Body of pancreas (tissue), 4 donors: ENCODE measurements around the gene ARHGAP33. TPM values are rescaled to one million over a fixed set of nuclear protein-coding genes. Genes with fewer than 3 reads are reported as not detected.

Experiments
- ATAC-seq: fragments of 150-250 bp; one replicate; pipeline ENCODE4 v1.9.1; 2016
- DNase-seq, 4 donors: peaks; one replicate each; pipeline ENCODE4 v3.0.0-alpha.2; 2019
- H3K27ac ChIP-seq, 4 donors: fragments of 200-600 bp; sonication (generic); 1 replicate in 3 of 4; 2 replicates in 1 of 4; pipeline versions ENCODE4 v1.5.1 to v1.6.1; 2016 to 2019; ENCODE audit warnings: mild to moderate bottlenecking in 1 of 4, mixed read lengths in 1 of 4, moderate library complexity in 1 of 4
- H3K27me3 ChIP-seq, 2 donors: fragments of 200-600 bp; sonication (generic); one replicate each; pipeline ENCODE4 v1.6.0; 2016; ENCODE audit warnings: mild to moderate bottlenecking in 1 of 2
- H3K36me3 ChIP-seq, 2 donors: fragments of 200-600 bp; sonication (generic); replicated peaks in 1 of 2; 2 replicates each; pipeline ENCODE4 v1.5.1; 2016; ENCODE audit warnings: low read depth in 2 of 2; ENCODE audit not compliant: insufficient read depth in 1 of 2
- H3K4me1 ChIP-seq: fragments of 200-600 bp; sonication (generic); one replicate; pipeline ENCODE4 v1.6.0; 2016
- H3K4me3 ChIP-seq, 2 donors: fragments of 200-600 bp; sonication (generic); 1 replicate in 1 of 2; 2 replicates in 1 of 2; pipeline ENCODE4 v1.5.1; 2016 to 2019
- H3K9me3 ChIP-seq, 3 donors: fragments of 200-600 bp; sonication (generic); 1 replicate in 2 of 3; 2 replicates in 1 of 3; pipeline ENCODE4 v1.5.1; 2016
- CTCF ChIP-seq, 7 experiments: fragments of 450-650 bp in 4 of 7; fragments of 200-600 bp in 3 of 7; sonication (generic) in 3 of 7; IDR thresholded peaks; one replicate each; pipeline ENCODE4 v1.5.1; 2016 to 2019; ENCODE audit warnings: antibody characterized with exemption in 7 of 7
- POLR2A ChIP-seq, 3 donors: fragments of 450-650 bp; IDR thresholded peaks; one replicate each; pipeline ENCODE4 v1.6.1; 2016; ENCODE audit warnings: antibody characterized with exemption in 3 of 3, mild to moderate bottlenecking in 2 of 3
- WGBS, 2 donors: methylation state at CpG; one replicate each; pipeline ENCODE4 v1.1.5; 2017; 5-methylcytosine and 5-hydroxymethylcytosine counted together
- intact Hi-C: fragments of 100-400 bp; cut with DNase I; formaldehyde crosslinking; loops from one replicate; pipeline ENCODE4 v1.15.1; 2023
- total RNA-seq, 2 donors: library from RNA; depleted of rRNA; stranded (reverse); fragments of >200 nt; gene quantifications; one replicate each; pipeline ENCODE4 v1.1.0, GENCODE V29; 2016

Gene ARHGAP33
- total RNA-seq, 2 donors from 2014 or later, result 8.6 to 71.5 TPM

GRCh38 chr19:35780058-35780457 is 4.7 kb downstream of the ARHGAP33 start:
- ATAC-seq (no peak), DNase-seq (no peak)
- H3K4me1 ChIP-seq, result peaks cover 7% of the 10 kb centered on the region
- intact Hi-C loops, result no loop called here
- no peak overlapping the region for H3K4me3 ChIP-seq
- H3K27me3 ChIP-seq, result no peaks in the 10 kb centered on the region
- WGBS, 2 donors, result 92 to 93% methylated on average over 14 to 16 of the region's 16 CpGs
- no peaks in the 10 kb centered on the region for H3K36me3 ChIP-seq
- H3K27ac ChIP-seq, result no peak overlapping the region
- H3K9me3 ChIP-seq, result no peaks in the 10 kb centered on the region
- no peak for TF ChIP-seq POLR2A (IDR thresholded peaks at IDR 0.05)

GRCh38 chr19:35780717-35781116 is 5.4 kb downstream of the ARHGAP33 start:
- TF ChIP-seq CTCF (IDR thresholded peaks at IDR 0.05), result no peak
- no peak for TF ChIP-seq POLR2A (IDR thresholded peaks at IDR 0.05)
- Histone ChIP-seq H3K36me3 (no peaks in the 10 kb centered on the region), H3K4me1 (peaks cover 6% of the 10 kb centered on the region), H3K9me3 (no peaks in the 10 kb centered on the region), H3K4me3 (no peak overlapping the region), H3K27me3 (no peaks in the 10 kb centered on the region), H3K27ac (no peak overlapping the region)
- ATAC-seq, result no peak
- intact Hi-C loops, result no loop called here
- 86 to 90% methylated on average over 3 to 15 of the region's 20 CpGs for WGBS, 2 donors
- no peak for DNase-seq

GRCh38 chr19:35781650-35782049 is 6.3 kb downstream of the ARHGAP33 start:
- DNase-seq (no peak), ATAC-seq (no peak)
- Histone ChIP-seq H3K27ac (no peak overlapping the region), H3K27me3 (no peaks in the 10 kb centered on the region), H3K4me3 (no peak overlapping the region), H3K9me3 (no peaks in the 10 kb centered on the region), H3K4me1 (no peaks in the 10 kb centered on the region), H3K36me3 (no peaks in the 10 kb centered on the region)
- TF ChIP-seq POLR2A (IDR thresholded peaks at IDR 0.05), result no peak
- TF ChIP-seq CTCF (IDR thresholded peaks at IDR 0.05), result no peak
- WGBS, 2 donors, result 88 to 90% methylated on average over 9 of the region's 9 CpGs
- intact Hi-C loops, result no loop called here

- H3K36me3 ChIP-seq, result no peaks in the 10 kb centered on the region
These were observed 7.2 kb downstream of the ARHGAP33 start for GRCh38 chr19:35782589-35782988.

More at GRCh38 chr19:35782589-35782988, 7.2 kb downstream of the ARHGAP33 start:
- ATAC-seq, result no peak
- Histone ChIP-seq H3K27ac (no peak overlapping the region), H3K4me3 (no peak overlapping the region), H3K27me3 (no peaks in the 10 kb centered on the region), H3K4me1 (no peaks in the 10 kb centered on the region), H3K9me3 (no peaks in the 10 kb centered on the region)
- WGBS, 2 donors, result 91 to 95% methylated on average over 9 to 12 of the region's 12 CpGs
- no peak for DNase-seq
- intact Hi-C loops, result no loop called here
- no peak for TF ChIP-seq CTCF (IDR thresholded peaks at IDR 0.05)
- no peak for TF ChIP-seq POLR2A (IDR thresholded peaks at IDR 0.05)
